Hindlimb muscle (tissue), 1 donor: Measurements from ENCODE around the gene FNDC3A. TPM values are rescaled to one million over a fixed set of nuclear protein-coding genes. Genes with fewer than 3 reads are reported as not detected.

Source experiments
- polyA plus RNA-seq: library from polyadenylated mRNA; unstranded; fragments of 120-200 nt; gene quantifications from one replicate; pipeline ENCODE4 v1.2.1, GENCODE V29; 2013; ENCODE audit not compliant: insufficient read length

FNDC3A gene
- polyA plus RNA-seq, 1 donor = 32.2 TPM

Other genes starting within 250 kb of the FNDC3A start
- not detected for gene MLNR, start 244.4 kb downstream of the FNDC3A start, polyA plus RNA-seq